ENCODE measurements around the gene CEP85.

Gene CEP85

GRCh38 chr1:26317612-26318337 lies 83.8 kb downstream of the CEP85 start, which contains the start of gene CD52:
TSS of gene CD52 (plus strand) at chr1:26317958. CDS start at chr1:26318018, 60 bp downstream.
- no peak for DNase-seq

- no peak for DNase-seq
These were observed 84.5 kb downstream of the CEP85 start for GRCh38 chr1:26318338-26319064.

- DNase-seq: no peak
These were observed 86.9 kb downstream of the CEP85 start for GRCh38 chr1:26320896-26321295.

GRCh38 chr1:26321315-26322041 lies 87.5 kb downstream of the CEP85 start:
- peak in 1 of 2 experiments; percentile 57 for DNase-seq

- DNase-seq: no peak
These were observed 88.0 kb downstream of the CEP85 start for GRCh38 chr1:26322042-26322331.

- no peak for DNase-seq
These were observed 89.4 kb downstream of the CEP85 start for GRCh38 chr1:26323382-26323781.

GRCh38 chr1:26324550-26324949 lies 90.5 kb downstream of the CEP85 start:
- DNase-seq: no peak

- DNase-seq: no peak
These were observed 94.0 kb downstream of the CEP85 start for GRCh38 chr1:26327956-26328362.
